ENCODE data around the gene UCN3. TPM values are rescaled to one million over a fixed set of nuclear protein-coding genes. Genes with fewer than 3 reads are reported as not detected.
"Not testable (repeated sequence)": the region's sequence is repeated elsewhere in the genome, so short reads cannot be mapped to it uniquely, and the experiment has no call there.

The UCN3 gene
- total RNA-seq, 1 donor from 2014 or later: 1.2 TPM

GRCh38 chr10:5399332-5399731 is 34.6 kb downstream of the UCN3 start:
- intact Hi-C loops (cut with DNase I): no loop called here
- DNase-seq (no peak), ATAC-seq (no peak)
- TF ChIP-seq, protein P1, sequence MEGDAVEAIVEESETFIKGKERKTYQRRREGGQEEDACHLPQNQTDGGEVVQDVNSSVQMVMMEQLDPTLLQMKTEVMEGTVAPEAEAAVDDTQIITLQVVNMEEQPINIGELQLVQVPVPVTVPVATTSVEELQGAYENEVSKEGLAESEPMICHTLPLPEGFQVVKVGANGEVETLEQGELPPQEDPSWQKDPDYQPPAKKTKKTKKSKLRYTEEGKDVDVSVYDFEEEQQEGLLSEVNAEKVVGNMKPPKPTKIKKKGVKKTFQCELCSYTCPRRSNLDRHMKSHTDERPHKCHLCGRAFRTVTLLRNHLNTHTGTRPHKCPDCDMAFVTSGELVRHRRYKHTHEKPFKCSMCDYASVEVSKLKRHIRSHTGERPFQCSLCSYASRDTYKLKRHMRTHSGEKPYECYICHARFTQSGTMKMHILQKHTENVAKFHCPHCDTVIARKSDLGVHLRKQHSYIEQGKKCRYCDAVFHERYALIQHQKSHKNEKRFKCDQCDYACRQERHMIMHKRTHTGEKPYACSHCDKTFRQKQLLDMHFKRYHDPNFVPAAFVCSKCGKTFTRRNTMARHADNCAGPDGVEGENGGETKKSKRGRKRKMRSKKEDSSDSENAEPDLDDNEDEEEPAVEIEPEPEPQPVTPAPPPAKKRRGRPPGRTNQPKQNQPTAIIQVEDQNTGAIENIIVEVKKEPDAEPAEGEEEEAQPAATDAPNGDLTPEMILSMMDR (IDR thresholded peaks at IDR 0.05): no peak
- H3K9me3 ChIP-seq: no peaks in the 10 kb centered on the region
- no peak overlapping the region for H3K27ac ChIP-seq
- no peaks in the 10 kb centered on the region for H3K36me3 ChIP-seq
- no peak overlapping the region for H3K4me3 ChIP-seq
- no peaks in the 10 kb centered on the region for H3K4me1 ChIP-seq
- H3K27me3 ChIP-seq: no peaks in the 10 kb centered on the region

GRCh38 chr10:5400468-5401240 is 35.9 kb downstream of the UCN3 start:
- TF ChIP-seq, protein P1 (IDR thresholded peaks at IDR 0.05): no peak
- Histone ChIP-seq H3K4me3 (no peak overlapping the region), H3K27ac (no peak overlapping the region), H3K36me3 (no peaks in the 10 kb centered on the region), H3K27me3 (no peaks in the 10 kb centered on the region), H3K9me3 (no peaks in the 10 kb centered on the region), H3K4me1 (no peaks in the 10 kb centered on the region)
- no peak for DNase-seq
- ATAC-seq: no peak
- intact Hi-C loops (cut with DNase I): no loop called here

DNA sequence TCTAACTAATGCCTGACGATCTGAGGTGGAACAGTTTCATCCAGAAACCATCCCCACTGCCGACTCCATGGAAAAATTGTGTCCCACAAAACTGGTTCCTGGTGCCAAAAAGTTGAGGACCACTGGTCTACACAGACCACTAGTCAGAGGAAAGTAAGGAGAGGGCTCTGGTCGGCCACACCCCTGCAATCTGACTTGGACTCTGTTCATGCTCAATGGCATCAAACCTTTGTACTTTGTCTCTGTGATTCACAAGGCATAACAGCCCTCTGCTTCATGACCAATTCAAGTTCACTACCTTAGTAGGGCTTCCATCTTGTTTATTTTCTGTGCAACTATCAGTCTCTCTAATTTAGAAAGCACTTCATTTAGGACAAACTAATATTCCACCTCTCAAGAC is 38.0 kb downstream of the UCN3 start:
- no peaks in the 10 kb centered on the region for H3K36me3 ChIP-seq
- ATAC-seq (no peak), DNase-seq (no peak)
- TF ChIP-seq, protein P1 (IDR thresholded peaks at IDR 0.05): no peak
- H3K27ac ChIP-seq: no peak overlapping the region
- H3K9me3 ChIP-seq: no peaks in the 10 kb centered on the region
- no peak overlapping the region for H3K4me3 ChIP-seq
- no peaks in the 10 kb centered on the region for H3K27me3 ChIP-seq
- H3K4me1 ChIP-seq: no peaks in the 10 kb centered on the region
- intact Hi-C loops (cut with DNase I): no loop called here

- TF ChIP-seq, protein P1 (IDR thresholded peaks at IDR 0.05): no peak
- no peaks in the 10 kb centered on the region for H3K27me3 ChIP-seq
- no peak within 1 kb of the TSS for H3K27ac ChIP-seq
- H3K4me3 ChIP-seq: no peak within 1 kb of the TSS
- no peaks in the 10 kb centered on the region for H3K36me3 ChIP-seq
- DNase-seq (no peak), ATAC-seq (no peak)
- intact Hi-C loops (cut with DNase I): no loop called here
- no peaks in the 10 kb centered on the region for H3K9me3 ChIP-seq
- no peaks in the 10 kb centered on the region for H3K4me1 ChIP-seq
Observed at GRCh38 chr10:5404208-5405041, 39.7 kb downstream of the UCN3 start, which contains the start of gene TUBAL3. TSS of gene TUBAL3 (minus strand) at chr10:5404828. CDS start at chr10:5404792, 36 bp downstream.

DNA sequence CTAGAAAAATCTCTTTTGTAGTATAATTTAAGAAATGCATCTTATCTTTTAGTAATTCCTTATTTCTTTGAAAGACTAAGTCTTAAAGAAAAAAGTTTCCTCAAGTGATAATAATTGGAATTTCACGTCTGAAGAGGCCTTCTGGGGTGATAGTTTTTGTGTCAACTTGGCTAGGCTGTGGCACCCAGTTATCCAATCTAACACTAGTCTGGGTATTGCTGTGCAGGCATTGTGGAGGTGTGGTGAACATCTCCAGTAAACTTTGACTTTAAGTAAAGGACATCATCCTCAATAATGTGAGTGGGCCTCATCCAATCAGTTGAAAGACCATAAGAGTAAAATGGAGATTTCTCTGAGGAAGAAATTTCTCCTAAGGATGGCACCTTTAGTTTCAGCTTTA is 42.2 kb downstream of the UCN3 start:
- intact Hi-C loops (cut with DNase I): no loop called here
- Histone ChIP-seq H3K36me3 (no peaks in the 10 kb centered on the region), H3K4me1 (peaks cover 1% of the 10 kb centered on the region), H3K9me3 (no peaks in the 10 kb centered on the region), H3K27me3 (peaks cover 6% of the 10 kb centered on the region), H3K4me3 (no peak overlapping the region), H3K27ac (no peak overlapping the region)
- TF ChIP-seq, protein P1 (IDR thresholded peaks at IDR 0.05): no peak
- DNase-seq: no peak
- ATAC-seq: no peak

DNA sequence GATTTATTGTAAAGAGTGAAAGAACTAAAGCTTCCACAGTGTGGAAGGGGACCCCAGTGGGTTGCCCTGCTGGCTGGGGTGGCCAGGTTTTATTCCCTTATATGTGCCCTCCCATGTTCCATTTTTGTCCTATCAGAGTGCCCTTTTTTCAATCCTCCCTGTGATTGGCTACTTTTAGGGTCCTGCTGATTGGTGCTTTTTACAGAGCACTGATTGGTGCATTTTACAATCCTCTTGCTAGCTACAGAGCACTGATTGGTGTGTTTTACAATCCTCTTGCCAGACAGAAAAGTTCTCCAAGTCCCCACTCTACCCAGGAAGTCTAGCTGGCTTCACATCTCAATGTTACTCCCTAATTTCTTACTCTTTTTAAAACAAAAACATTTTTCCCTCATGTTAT is 46.0 kb downstream of the UCN3 start:
- H3K27ac ChIP-seq; ATAC-seq; intact Hi-C loops (cut with DNase I); H3K4me1 ChIP-seq; H3K36me3 ChIP-seq; H3K27me3 ChIP-seq; H3K9me3 ChIP-seq; H3K4me3 ChIP-seq; DNase-seq: not testable (repeated sequence)

All from upper lobe of right lung (tissue), 1 donor.